Omental fat pad (tissue), 4 donors: ENCODE measurements around the gene TLE1. TPM values are rescaled to one million over a fixed set of nuclear protein-coding genes. Genes with fewer than 3 reads are reported as not detected.
A peak's percentile ranks its signal among the peaks of the same experiment; 100 is the strongest.

Experiments
- ATAC-seq: fragments of 150-250 bp; one replicate; pipeline ENCODE4 v1.9.1; 2016; ENCODE audit warnings: mild to moderate bottlenecking, moderate library complexity; ENCODE audit not compliant: low FRiP score
- DNase-seq: peaks from one replicate; pipeline ENCODE4 v3.0.0-alpha.2; 2019; ENCODE audit warnings: low spot score
- CTCF ChIP-seq, 3 donors: fragments of 450-650 bp; IDR thresholded peaks; one replicate each; pipeline ENCODE4 v1.5.1; 2016 to 2017; ENCODE audit warnings: antibody characterized with exemption in 3 of 3, mild to moderate bottlenecking in 3 of 3, moderate library complexity in 2 of 3
- total RNA-seq, 4 donors: library from RNA; depleted of rRNA; stranded (reverse); fragments of >200 nt; gene quantifications; one replicate each; pipeline ENCODE4 v1.1.0, GENCODE V29; 2016

TLE1 gene
- total RNA-seq, 4 donors from 2014 or later: 75.3 to 136 (median 80.1) TPM

DNA sequence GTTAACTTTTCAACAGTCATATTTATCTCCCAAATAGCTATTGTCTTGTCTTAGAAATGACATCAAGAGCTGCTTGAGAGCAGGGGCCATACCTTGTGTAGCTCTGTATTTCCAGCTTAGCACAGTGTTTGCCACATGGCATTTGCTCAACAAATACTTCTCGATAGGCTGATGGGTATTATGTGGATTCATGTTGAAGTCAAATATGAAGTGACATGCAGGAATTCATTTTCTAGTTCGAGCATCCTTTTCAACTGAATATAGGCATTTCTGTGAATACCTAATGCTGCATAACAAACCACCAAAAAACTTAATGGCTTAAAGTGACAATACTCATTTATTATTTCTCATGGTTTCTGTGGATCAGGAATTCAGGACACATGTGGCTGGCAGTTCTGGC is 125.6 kb downstream of the TLE1 start:
- ATAC-seq (no peak), DNase-seq (no peak)
- no peak for TF ChIP-seq CTCF (IDR thresholded peaks at IDR 0.05)

DNA sequence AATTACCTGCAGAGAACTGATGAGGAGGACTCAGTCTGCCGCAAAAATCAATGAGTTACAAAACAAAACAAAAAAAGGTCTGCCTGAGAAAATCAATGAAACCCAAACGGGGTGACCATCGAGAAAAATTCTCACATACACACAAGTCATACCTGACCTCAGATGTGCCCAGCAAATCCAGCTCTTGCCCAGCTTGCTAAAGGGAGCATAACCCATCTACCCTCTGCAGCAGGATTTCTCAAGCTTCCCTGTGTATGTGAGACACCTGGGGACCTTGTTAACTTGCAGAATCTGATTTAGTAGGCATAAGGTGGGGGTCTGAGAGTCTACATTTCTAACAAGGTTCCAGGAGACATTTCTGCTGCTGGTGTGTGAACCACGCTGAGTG is 126.3 kb downstream of the TLE1 start:
- no peak for DNase-seq
- ATAC-seq: no peak
- TF ChIP-seq CTCF (IDR thresholded peaks at IDR 0.05): no peak

- no peak for DNase-seq
- peak; percentile 32 for ATAC-seq
- no peak for TF ChIP-seq CTCF (IDR thresholded peaks at IDR 0.05)
These were observed 126.9 kb downstream of the TLE1 start for GRCh38 chr9:81562231-81563019.

DNA sequence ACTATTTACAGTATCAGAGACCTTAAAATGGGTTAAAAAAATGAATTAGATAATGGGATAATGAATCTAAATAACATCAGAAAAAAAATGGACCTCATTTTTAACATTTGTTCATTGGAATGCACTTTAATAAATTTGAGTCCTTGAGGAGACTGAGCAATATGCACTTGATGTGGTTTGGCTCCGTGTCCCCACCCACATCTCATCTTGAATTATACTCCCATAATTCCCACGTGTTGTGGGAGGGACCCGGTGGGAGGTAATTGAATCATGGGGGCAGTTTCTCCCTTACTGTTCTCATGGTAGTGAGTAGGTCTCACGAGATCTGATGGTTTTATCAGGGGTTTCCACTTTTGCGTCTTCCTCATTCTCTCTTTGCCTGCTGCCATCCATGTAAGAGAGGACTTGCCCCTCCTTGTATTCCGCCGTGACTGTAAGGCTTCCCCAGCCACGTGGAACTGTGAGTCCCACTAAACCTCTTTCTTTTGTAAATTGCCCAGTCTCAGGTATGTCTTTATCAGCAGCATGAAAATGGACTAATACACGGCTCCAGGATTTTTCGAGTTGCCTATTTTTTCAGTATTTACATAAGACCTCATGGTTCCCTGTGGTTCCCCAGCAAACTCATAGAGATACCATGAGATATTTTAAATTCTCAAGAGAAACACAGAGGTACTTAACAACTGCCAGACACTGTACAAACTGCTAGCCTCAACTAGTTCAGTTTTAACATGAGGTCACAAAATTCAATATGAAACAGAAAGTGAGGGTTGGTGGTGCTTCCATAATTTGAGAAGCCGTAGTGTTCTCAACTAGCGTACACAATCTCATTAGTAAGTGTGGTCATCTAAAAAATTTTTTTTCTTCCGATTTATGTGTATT is 128.3 kb downstream of the TLE1 start:
- TF ChIP-seq CTCF (IDR thresholded peaks at IDR 0.05): no peak
- ATAC-seq (no peak), DNase-seq (no peak)

GRCh38 chr9:81559709-81560108 is 129.6 kb downstream of the TLE1 start:
- ATAC-seq: no peak
- DNase-seq: no peak
- no peak for TF ChIP-seq CTCF (IDR thresholded peaks at IDR 0.05)

DNA sequence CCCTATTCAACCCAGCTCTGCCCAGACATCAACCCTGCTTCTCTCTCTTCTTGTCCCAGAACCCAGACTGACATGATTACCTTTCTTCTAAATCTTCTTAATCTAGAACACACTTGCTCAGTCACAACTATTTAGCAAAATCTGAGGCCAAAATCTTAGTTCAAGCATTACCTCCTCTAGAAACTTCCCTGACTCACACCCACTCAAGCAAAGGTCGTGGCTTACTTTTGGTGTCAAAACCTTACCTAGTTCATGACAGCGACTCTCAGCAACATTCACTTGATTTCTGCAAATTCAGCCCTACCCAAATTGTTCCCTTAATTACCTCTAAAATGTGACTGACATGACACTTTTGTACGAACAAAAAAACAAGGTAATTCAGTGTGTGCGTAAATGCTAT is 130.2 kb downstream of the TLE1 start:
- DNase-seq (no peak), ATAC-seq (no peak)
- no peak for TF ChIP-seq CTCF (IDR thresholded peaks at IDR 0.05)
